Cardiac atrium fibroblast (primary cell): Measurements from ENCODE around the gene ZNF598. TPM values are rescaled to one million over a fixed set of nuclear protein-coding genes. Genes with fewer than 3 reads are reported as not detected.

Experiments
- total RNA-seq: library from RNA; depleted of rRNA; stranded (reverse); fragments of >200 nt; gene quantifications from 2 replicates; pipeline ENCODE4 v1.2.3, GENCODE V29; 2015

ZNF598 gene
- total RNA-seq, result 29.2 and 39.2 TPM in 2 replicates

DNA sequence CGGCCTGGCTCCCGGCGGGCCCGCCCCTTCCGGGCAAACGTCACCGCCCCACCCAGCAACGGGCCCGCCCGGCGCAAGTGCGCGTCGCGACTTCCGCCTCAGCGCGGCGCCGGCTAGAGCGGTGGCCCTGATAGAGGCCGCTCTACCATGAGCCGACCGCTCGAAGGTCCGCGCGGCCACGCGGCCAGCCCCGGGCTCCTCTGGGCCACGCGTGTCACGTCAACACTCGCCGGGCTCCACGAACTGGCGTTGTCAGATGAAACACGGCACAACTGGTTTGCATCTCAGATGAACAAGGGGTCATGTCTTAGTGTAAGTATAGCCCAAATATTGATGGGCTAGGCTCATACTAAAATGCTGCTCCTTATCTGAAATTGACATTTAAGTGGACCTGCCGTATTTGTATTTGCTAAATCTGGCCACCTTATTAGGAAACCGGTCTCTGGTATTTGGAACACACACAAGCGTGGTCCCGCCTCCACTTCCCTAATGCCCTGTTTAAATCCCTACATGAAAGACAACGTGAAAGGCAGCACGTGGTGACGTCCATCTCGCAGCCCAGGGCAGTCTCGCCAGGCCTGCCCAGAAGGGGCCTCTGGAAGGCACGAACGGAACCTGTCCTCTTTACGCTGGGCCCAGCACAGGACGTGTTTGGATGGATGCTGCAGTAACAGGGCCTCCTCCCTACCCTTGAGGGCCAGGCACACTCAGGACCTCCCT lies at the start of gene ZNF598:
TSS of gene ZNF598 (minus strand) at position 31 of the 720 bp plus-strand sequence.

DNA sequence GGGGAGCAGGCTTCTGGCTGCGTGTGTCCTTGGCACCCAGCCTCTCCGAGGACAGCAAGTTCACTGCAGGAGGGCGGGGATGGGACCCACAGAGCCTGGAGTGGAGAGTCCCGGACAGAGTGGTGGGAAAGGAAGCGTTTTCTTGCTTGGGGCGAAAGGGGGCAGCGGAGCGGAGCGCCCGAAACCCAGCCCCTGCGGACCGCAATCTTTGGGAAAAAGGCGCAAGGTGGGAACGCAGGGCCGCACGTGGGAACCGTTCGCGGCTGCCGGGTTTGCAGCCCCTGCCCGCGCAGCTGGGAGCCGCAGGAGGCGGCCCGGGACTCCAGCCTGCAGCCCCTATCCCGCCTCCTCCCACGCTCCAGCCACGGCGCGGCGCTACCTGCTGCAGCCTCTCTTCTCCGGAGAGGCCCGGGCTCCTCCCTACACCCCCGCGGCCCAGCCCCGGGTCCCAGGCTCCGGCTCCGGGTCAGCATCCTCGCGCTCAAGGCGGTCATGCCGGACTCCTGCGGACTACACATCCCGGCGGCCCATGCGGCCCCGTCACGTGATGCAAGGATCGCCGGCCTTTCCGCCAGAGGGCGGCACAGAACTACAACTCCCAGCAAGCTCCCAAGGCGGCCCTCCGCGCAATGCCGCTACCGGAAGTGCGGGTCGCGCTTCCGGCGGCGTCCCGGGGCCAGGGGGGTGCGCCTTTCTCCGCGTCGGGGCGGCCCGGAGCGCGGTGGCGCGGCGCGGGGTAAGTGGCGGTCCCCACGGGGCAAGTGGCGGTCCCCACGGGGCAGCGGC lies 37.9 kb upstream of the ZNF598 start, which contains the start of the genes NTHL1 and TSC2:
TSS of gene NTHL1 (minus strand) at position 505 of the 786 bp plus-strand sequence. CDS start at position 494, 11 bp downstream.
TSS of gene TSC2 (plus strand) at position 656 of the 786 bp plus-strand sequence. CDS start 631 bp downstream, outside the sequence.

DNA sequence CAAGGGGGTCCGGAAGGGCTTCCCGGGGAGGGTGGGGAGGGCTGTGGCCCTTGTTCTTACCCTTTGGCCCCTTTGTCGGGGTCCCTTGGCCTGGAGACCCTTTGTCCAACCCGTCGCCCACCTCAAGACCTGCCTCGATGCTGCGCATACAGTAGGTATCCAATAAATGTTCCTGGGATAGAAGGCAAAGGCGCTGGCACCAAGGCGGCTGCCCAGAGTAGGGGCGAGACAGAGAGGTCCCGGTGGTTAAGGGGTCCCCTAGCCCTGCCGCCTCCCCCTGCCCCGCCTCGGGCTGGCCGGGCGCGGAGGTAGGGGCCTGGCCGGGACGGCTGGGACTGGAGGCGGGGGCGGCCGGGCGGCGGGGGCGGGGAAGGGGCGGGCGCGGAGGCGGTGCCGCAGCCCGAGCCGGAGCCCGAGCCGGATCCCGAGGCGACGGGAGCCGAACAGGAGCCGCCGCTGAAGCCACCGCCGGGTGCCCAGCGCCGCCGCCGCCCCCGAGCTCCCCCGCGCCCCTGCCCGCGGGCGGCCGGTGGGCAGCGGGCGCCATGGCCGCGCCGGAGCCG lies 16.9 kb upstream of the ZNF598 start, which contains the start of gene NHERF2:
TSS of gene NHERF2 (plus strand) at position 442 of the 563 bp plus-strand sequence. CDS start at position 546, 104 bp downstream.

DNA sequence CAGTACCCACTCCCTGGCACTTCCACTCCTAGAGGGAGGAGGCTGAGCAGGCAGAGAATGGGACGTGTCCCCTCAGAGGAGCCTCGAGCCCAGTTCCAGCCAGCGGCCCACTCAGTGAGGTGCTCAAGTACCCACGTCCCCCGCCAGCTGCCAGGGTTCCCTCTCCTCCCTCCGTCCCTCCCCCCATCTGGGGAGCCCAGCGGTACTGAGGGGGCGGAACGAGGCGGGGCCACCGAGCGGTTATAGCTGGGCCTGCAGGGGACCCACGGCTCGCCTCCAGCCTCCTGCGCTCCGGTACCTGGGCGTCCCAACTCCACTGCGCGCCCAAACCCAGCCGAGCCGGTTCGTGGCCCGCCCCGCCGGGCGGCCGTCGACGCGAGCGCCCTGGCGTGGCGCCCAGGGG lies 9.9 kb upstream of the ZNF598 start, which contains the start of gene NPW:
TSS of gene NPW (plus strand) at position 268 of the 403 bp plus-strand sequence.

DNA sequence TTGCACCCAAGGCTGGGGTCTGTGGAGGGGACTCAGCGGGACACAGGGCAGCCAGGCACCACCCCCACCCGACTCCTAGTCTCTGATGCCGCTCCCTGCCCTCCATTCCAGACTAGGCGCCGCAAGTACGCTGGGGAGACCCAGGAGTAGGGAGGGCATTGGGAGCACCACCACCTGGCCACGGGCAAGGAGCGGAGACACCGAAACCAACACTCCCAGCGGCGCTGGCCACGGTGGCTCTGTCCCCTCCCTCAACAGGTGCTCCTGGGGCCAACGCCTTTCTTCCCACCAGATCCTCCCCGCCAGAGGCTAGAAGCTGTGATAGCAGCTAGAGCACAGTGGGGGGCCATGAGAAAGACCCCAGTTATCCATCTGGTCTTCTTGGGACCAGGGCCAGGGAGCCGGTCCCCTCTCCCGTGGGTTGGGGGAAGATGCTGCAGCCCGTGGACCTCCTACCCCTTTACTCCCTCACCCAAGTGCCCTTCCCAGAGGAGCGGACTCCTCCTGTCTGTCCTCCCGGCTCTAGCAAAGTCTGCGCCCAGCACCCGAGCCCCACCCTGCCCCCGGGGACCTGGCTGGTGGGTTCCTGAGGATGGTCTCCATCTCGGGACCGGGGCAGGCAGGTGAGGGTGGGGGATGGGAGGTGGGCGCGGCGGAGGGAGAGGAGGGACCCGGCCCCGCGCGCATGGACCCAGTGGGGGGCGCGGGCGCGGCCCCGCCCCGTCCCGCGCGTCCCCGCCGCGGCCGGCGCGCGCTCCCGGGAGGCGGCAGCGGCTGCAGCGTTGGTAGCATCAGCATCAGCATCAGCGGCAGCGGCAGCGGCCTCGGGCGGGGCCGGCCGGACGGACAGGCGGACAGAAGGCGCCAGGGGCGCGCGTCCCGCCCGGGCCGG lies 20.2 kb downstream of the ZNF598 start, which contains the start of gene SYNGR3:
TSS of gene SYNGR3 (plus strand) at position 762 of the 892 bp plus-strand sequence. CDS start 133 bp downstream, outside the sequence.

DNA sequence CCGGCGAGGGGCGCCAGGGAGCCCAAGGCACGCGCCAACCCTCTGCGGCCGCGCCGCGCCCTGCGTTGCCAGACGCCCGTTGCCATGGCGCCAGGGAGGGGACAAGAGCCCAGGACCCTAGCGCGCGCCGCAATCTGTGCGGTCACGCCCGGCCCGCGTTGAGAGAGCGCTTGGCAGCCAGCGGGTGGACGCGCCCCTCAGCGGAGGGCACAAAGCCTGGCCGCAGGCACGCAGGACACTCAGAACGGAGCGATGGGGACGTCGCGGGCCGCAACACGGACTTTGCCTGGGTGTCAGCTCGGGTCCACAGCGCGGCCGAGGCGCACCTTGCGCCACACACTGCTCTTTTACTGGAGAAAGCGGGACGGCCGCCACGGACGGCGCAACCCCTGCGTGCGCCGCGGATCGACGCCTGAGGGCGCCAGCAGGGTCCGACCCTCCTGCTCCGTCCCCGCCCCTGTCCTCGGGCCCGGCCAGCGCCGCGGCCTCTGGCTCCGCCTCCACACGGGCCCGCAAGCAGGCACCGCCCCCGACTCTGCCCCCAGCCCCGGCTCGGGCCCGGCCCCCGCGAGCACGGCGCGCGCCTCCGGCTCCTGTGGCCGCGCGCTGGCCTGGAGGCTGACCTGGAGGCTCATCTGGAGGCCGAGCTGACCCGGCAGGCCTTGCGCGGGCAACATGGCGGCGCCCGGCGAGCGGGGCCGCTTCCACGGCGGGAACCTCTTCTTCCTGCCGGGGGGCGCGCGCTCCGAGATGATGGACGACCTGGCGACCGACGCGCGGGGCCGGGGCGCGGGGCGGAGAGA lies 25.9 kb downstream of the ZNF598 start, which contains the start of gene GFER:
TSS of gene GFER (plus strand) at position 650 of the 803 bp plus-strand sequence. CDS start at position 676, 26 bp downstream.

DNA sequence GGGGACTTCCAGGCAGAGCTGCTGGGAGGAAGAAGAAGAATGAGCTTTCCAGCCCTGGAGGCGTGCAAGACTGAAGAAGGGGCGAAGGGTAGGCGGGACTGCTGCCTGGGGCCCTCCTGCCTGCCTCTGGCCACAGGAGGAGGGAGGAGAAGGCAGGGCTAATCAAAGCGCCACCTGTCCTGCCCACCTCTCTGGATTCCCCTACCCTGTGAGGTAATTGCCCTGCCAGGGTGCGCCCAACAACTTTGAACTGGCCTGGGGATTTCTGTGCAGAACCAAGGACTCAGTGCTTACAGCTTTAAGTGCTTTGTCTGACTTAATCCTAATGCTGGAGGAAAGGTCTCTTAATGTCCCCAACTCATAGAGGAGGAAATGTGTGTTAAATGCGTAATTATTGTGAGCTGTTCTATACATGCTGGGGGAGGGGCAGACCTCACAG lies 28.2 kb downstream of the ZNF598 start, which contains the start of gene NOXO1:
TSS of gene NOXO1 (minus strand) at position 72 of the 439 bp plus-strand sequence. CDS start 290 bp downstream, outside the sequence.

DNA sequence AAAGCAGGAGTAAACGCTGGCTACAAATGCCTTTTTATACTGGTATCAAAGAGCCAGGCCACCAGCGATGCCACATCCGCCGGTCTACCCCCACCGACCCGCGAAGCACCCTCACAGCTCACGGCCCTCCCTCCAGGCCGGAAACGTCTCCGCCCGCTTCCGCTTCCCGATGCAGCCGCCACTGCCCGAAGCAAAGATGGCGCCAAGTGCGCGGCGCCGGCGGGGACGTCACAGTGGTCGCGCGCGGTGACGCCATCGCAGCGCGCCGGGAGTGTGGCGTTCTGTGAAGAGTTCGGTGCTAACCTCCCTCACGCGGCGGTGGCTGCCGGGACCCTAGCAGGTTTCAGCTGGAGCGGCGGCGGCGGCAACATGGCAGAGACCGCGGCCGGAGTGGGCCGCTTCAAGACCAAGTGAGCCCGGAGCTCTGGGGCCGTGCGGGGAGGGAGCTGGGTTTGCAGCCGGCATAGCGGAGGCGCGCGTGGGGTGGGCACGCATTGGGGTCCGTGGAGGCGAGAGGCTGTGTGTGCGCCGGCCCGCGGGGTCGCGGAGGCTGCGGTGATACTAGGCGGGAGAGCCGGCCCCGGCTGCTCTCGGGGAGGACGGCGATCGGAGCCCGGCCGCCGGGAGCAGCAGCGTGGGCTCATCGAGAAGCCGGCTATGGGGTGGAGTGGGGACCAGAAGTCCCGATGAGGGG lies 37.7 kb downstream of the ZNF598 start, which contains the start of gene TBL3:
TSS of gene TBL3 (plus strand) at position 258 of the 694 bp plus-strand sequence. CDS start at position 370, 112 bp downstream.

DNA sequence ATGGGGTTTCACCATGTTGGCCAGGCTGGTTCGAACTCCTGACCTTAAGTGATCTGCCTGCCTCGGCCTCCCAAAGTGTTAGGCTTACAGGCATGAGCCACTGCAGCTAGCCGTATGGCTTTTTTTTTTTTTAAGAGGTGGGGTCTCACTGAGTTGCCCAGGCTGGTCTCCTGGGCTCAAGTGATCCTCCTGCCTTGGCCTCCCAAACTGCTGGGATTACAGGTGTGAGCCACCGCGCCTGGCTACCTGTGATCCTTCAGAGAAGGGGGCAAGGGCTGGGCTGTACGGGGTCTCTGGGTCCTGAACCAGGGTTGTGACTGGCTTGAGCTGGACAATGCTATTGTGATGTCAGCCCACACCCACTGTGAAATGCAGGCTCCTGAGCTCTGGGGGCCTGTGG lies 43.2 kb downstream of the ZNF598 start, which contains the start of gene RNF151:
TSS of gene RNF151 (plus strand) at position 397 of the 400 bp plus-strand sequence. CDS start 26 bp downstream, outside the sequence.

DNA sequence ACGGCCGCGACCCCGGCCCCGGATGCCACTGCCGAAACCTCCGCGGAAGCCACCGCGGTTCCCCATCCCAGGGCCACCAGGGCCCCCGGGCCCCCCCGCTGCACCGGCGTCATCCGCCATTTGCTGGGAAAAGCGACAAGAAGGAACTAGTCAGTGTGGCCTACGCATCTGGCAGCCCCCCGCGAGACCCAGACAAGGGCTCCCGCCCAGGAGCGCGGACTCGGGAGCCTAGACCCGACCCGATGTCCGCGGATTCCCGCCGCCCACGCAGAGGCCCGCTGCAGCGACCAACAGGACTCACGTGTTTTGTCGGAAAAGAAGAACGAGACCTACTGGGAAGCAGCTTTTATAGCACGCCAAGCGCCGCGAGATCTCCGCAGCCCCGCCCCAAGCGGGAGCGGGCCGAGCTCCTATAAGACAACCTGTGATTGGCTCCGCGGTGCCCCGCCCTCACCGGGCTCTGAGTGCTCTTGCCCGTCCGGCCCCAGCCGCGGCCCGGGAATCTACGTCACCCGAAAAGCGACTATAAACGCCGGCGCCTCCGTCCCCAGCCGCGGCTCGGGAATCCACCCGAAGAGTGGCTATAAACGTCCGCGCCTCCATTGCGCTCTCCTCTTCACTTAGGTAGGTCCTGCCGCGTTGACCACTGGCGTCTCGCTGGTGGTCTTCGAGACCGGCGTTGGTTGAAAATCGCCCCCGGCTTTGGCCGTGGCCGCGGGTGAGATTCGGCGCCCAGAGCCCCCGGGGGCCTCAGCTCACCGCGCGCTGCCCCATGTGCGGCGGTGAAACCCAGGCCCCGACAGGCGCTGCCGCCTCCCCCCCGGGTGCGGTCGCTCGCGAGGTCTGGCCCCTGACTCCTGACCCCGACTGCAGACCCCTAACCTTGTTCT lies 44.9 kb downstream of the ZNF598 start, which contains the start of gene RPS2:
TSS of gene RPS2 (minus strand) at position 321 of the 890 bp plus-strand sequence. CDS start at position 120, 201 bp downstream.

DNA sequence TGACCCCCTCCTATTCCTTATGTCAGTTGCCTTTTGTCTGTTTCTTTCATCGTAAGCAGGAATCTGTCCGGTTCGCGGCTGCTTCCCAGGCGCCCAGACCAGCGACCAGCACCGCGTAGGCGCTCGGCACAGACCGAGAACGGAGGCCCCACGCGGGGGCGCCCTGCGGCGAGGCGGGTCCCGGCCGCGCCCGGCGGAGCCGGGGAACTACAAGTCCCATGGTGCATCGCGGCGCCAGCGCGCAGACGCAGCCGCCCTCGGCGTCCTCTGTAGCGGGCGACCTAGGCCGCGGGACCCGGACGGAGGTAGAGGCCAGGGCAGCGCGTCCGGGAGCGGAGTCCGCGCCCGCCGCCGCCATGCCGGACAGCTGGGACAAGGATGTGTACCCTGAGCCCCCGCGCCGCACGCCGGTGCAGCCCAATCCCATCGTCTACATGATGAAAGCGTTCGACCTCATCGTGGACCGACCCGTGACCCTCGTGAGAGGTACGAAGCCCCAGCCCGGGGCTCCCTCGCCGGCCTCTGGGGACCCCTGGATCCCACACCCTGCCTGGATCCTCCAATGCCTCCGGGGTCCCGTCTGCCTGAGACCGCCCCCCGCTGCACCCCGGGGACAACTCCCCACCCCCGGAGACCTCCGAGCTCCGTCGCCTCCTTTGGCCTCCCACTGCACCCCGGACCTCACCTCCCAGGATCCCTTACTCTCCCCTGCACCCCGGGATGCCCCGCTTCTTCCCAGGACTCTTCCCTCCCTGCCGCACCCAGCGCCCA lies 50.2 kb downstream of the ZNF598 start, which contains the start of gene NDUFB10:
TSS of gene NDUFB10 (plus strand) at position 270 of the 771 bp plus-strand sequence. CDS start at position 357, 87 bp downstream.

Other genes starting within 250 kb of the ZNF598 start
- 70.0 and 79.8 TPM in 2 replicates for gene NME3, start 238.3 kb downstream of the ZNF598 start, total RNA-seq
- 3.1 and 4.5 TPM in 2 replicates for gene EME2, start 237.0 kb downstream of the ZNF598 start, total RNA-seq
- gene MRPS34, start 236.7 kb downstream of the ZNF598 start, total RNA-seq, result 65.7 and 84.4 TPM in 2 replicates
- 30.1 and 36.5 TPM in 2 replicates for gene SPSB3, start 227.2 kb downstream of the ZNF598 start, total RNA-seq
- 64.0 and 92.1 TPM in 2 replicates for gene NUBP2, start 226.9 kb downstream of the ZNF598 start, total RNA-seq
- not detected in 2 replicates for gene IGFALS, start 216.1 kb downstream of the ZNF598 start, total RNA-seq
- 66.8 and 85.2 TPM in 2 replicates for gene HAGH, start 183.0 kb downstream of the ZNF598 start, total RNA-seq
- gene FAHD1, start 182.6 kb downstream of the ZNF598 start, total RNA-seq, result 35.6 and 42.2 TPM in 2 replicates
- 0.18 TPM in 1 of 2 replicates, not detected in the other for gene MEIOB, start 137.7 kb downstream of the ZNF598 start, total RNA-seq
- gene HS3ST6, start 91.4 kb downstream of the ZNF598 start, total RNA-seq, result not detected in 2 replicates
- gene MSRB1, start 66.6 kb downstream of the ZNF598 start, total RNA-seq, result 11.8 and 13.7 TPM in 2 replicates
- not detected in 2 replicates for gene RPL3L, start 55.1 kb downstream of the ZNF598 start, total RNA-seq
- gene NDUFB10, start 50.3 kb downstream of the ZNF598 start, total RNA-seq, result 216 and 235 TPM in 2 replicates
- gene RPS2, start 45.0 kb downstream of the ZNF598 start, total RNA-seq, result 2,750 and 3,500 TPM in 2 replicates
- not detected in 2 replicates for gene RNF151, start 43.0 kb downstream of the ZNF598 start, total RNA-seq
- gene TBL3, start 37.8 kb downstream of the ZNF598 start, total RNA-seq, result 45.9 and 50.2 TPM in 2 replicates
- 0.32 TPM in 1 of 2 replicates, not detected in the other for gene NOXO1, start 28.4 kb downstream of the ZNF598 start, total RNA-seq
- gene GFER, start 25.6 kb downstream of the ZNF598 start, total RNA-seq, result 16.2 and 45.2 TPM in 2 replicates
- gene SYNGR3, start 19.9 kb downstream of the ZNF598 start, total RNA-seq, result 5.2 and 6.6 TPM in 2 replicates
- gene NPW, start 10.0 kb upstream of the ZNF598 start, total RNA-seq, result 1.6 TPM in 1 of 2 replicates, not detected in the other
- gene NHERF2, start 17.1 kb upstream of the ZNF598 start, total RNA-seq, result 116 and 122 TPM in 2 replicates
- 14.4 and 34.5 TPM in 2 replicates for gene NTHL1, start 38.0 kb upstream of the ZNF598 start, total RNA-seq
- 47.3 and 66.4 TPM in 2 replicates for gene TSC2, start 38.2 kb upstream of the ZNF598 start, total RNA-seq
- gene PKD1, start 126.1 kb upstream of the ZNF598 start, total RNA-seq, result 150 and 153 TPM in 2 replicates
- not detected in 2 replicates for gene RAB26, start 138.8 kb upstream of the ZNF598 start, total RNA-seq
- 49.9 and 67.0 TPM in 2 replicates for gene TRAF7, start 146.0 kb upstream of the ZNF598 start, total RNA-seq
- under 0.01 and 0.54 TPM in 2 replicates for gene CASKIN1, start 186.8 kb upstream of the ZNF598 start, total RNA-seq
- 39.5 and 45.2 TPM in 2 replicates for gene MLST8, start 195.6 kb upstream of the ZNF598 start, total RNA-seq
- 0.49 and 2.5 TPM in 2 replicates for gene BRICD5, start 201.0 kb upstream of the ZNF598 start, total RNA-seq
- 7.6 and 12.6 TPM in 2 replicates for gene PGP, start 205.0 kb upstream of the ZNF598 start, total RNA-seq
- 19.9 and 34.7 TPM in 2 replicates for gene E4F1, start 213.8 kb upstream of the ZNF598 start, total RNA-seq
- 1.1 and 2.2 TPM in 2 replicates for gene DNASE1L2, start 226.6 kb upstream of the ZNF598 start, total RNA-seq
- 48.2 and 50.4 TPM in 2 replicates for gene ECI1, start 241.8 kb upstream of the ZNF598 start, total RNA-seq